K562 (cell line): ENCODE results near the gene PSMC3IP. TPM values are rescaled to one million over a fixed set of nuclear protein-coding genes. Genes with fewer than 3 reads are reported as not detected.

Experiments used
- ATF1 ChIP-seq, 2 experiments: fragments of 450-650 bp in 1 of 2; IDR thresholded peaks; 2 replicates each; pipeline ENCODE4 v1.6.1; 2016; ENCODE audit warnings: missing compliant biosample characterization in 1 of 2, missing genetic modification characterization in 1 of 2
- ATF6 ChIP-seq: sonication (generic); formaldehyde crosslinking; IDR thresholded peaks from 2 replicates; pipeline ENCODE4 v1.4.0; 2020; ENCODE audit warnings: mild to moderate bottlenecking, missing genetic modification reagents
- ELK3 ChIP-seq: fragments of 450-650 bp; formaldehyde crosslinking; IDR thresholded peaks from 2 replicates; pipeline ENCODE4 v1.4.0; 2020; ENCODE audit warnings: mild to moderate bottlenecking
- FOXO4 ChIP-seq: fragments of 450-650 bp; formaldehyde crosslinking; IDR thresholded peaks from 2 replicates; pipeline ENCODE4 v1.4.0; 2020; ENCODE audit warnings: mild to moderate bottlenecking, moderate library complexity
- GTF2E2 ChIP-seq: fragments of 200-800 bp; sonication (Bioruptor generic); IDR thresholded peaks from 2 replicates; pipeline ENCODE4 v1.6.1; 2016; ENCODE audit warnings: missing genetic modification characterization, missing compliant biosample characterization
- MBD1 ChIP-seq: fragments of 250-450 bp; sonication (Bioruptor Pico); IDR thresholded peaks from 2 replicates; pipeline ENCODE4 v1.8.0; 2022; ENCODE audit warnings: inconsistent platforms
- MTF1 ChIP-seq: fragments of 250-450 bp; sonication (Bioruptor Pico); IDR thresholded peaks from 2 replicates; pipeline ENCODE4 v1.9.0; 2021; ENCODE audit warnings: moderate library complexity, mild to moderate bottlenecking, inconsistent platforms, borderline replicate concordance
- NELFE ChIP-seq: IDR thresholded peaks from 2 replicates; pipeline ENCODE4 v1.6.1; 2011; ENCODE audit warnings: mild to moderate bottlenecking; ENCODE audit not compliant: insufficient read depth, insufficient read length
- RCOR1 ChIP-seq, 2 experiments: IDR thresholded peaks; 2 replicates each; pipeline ENCODE4 v1.6.1; 2012; ENCODE audit warnings: low read depth in 2 of 2, low read length in 2 of 2, borderline replicate concordance in 1 of 2, improper control_type of control experiment in 1 of 2
- SIN3B ChIP-seq: fragments of 450-650 bp; IDR thresholded peaks from 2 replicates; pipeline ENCODE4 v1.6.1; 2017; ENCODE audit warnings: low read depth, mild to moderate bottlenecking, moderate library complexity
- SRSF1 ChIP-seq: fragments of 200-400 bp; formaldehyde crosslinking; IDR thresholded peaks from 2 replicates; pipeline ENCODE4 v1.6.1; 2017; ENCODE audit warnings: mild to moderate bottlenecking, low read depth, low read length, moderate library complexity
- TEAD1 ChIP-seq, 2 experiments: fragments of 450-650 bp in 1 of 2; sonication (generic) in 1 of 2; formaldehyde crosslinking; IDR thresholded peaks; 2 replicates each; pipeline versions ENCODE4 v1.4.0 to v1.8.0; 2020 to 2022; ENCODE audit warnings: mild to moderate bottlenecking in 2 of 2, missing genetic modification reagents in 1 of 2
- THAP12 ChIP-seq: fragments of 250-450 bp; sonication (Bioruptor Pico); IDR thresholded peaks from 2 replicates; pipeline ENCODE4 v1.9.0; 2021; ENCODE audit warnings: mild to moderate bottlenecking, inconsistent platforms
- ZEB2 ChIP-seq: fragments of 450-650 bp; IDR thresholded peaks from 2 replicates; pipeline ENCODE4 v1.6.1; 2016
- ZFP30 ChIP-seq: fragments of 250-450 bp; sonication (Bioruptor Pico); IDR thresholded peaks from 2 replicates; pipeline ENCODE4 v1.8.0; 2022; ENCODE audit warnings: moderate library complexity, mild to moderate bottlenecking, inconsistent platforms, borderline replicate concordance
- ZNF217 ChIP-seq: sonication (generic); formaldehyde crosslinking; IDR thresholded peaks from 2 replicates; pipeline ENCODE4 v1.8.0; 2022; ENCODE audit warnings: mild to moderate bottlenecking, missing genetic modification reagents
- ZNF431 ChIP-seq: sonication (generic); formaldehyde crosslinking; IDR thresholded peaks from 2 replicates; pipeline ENCODE4 v1.8.0; 2022; ENCODE audit warnings: mild to moderate bottlenecking, missing genetic modification reagents
- ZNF445 ChIP-seq: fragments of 250-450 bp; sonication (Bioruptor Pico); IDR thresholded peaks from 2 replicates; pipeline ENCODE4 v1.4.0; 2020; ENCODE audit warnings: low read depth, mild to moderate bottlenecking, moderate library complexity
- ZNF583 ChIP-seq: fragments of 250-450 bp; sonication (Bioruptor Pico); IDR thresholded peaks from 2 replicates; pipeline ENCODE4 v1.4.0; 2020
- ZNF695 ChIP-seq: fragments of 450-650 bp; formaldehyde crosslinking; IDR thresholded peaks from 2 replicates; pipeline ENCODE4 v1.4.0; 2020; ENCODE audit warnings: mild to moderate bottlenecking, moderate library complexity
- polyA plus RNA-seq, 8 experiments: library from polyadenylated mRNA; depleted of rRNA in 4 of 8; stranded (reverse) in 5 of 8; unstranded in 3 of 8; fragments of >200 nt; fragmentation: Nextera tagmentation in 2 of 8; fragmentation: Illumina TruSeq in 1 of 8; extraction: Ambion mirVana in 2 of 8; extraction: Trizol in 1 of 8; gene quantifications; 2 replicates each; pipeline versions ENCODE4 v1.2.1 to v1.2.3, GENCODE V29; 2011 to 2014; ENCODE audit warnings: inconsistent platforms in 1 of 8, missing spikeins in 1 of 8
- total RNA-seq, 7 experiments: library from RNA; depleted of rRNA in 6 of 7; stranded (reverse); fragments of >200 nt in 6 of 7; fragmentation: Illumina TruSeq in 2 of 7; extraction: Trizol in 2 of 7; gene quantifications; 2 replicates each; pipeline versions ENCODE4 v1.2.1 to v1.2.3, GENCODE V29; 2011 to 2021; ENCODE audit warnings: low replicate concordance in 1 of 7

PSMC3IP gene
- total and polyA plus RNA-seq, 9 of the 15 experiments (the other 6 are each of a cell fraction or from before 2014, with no cell fraction given), result 13.8 to 65.6 (median 32.8) TPM

- TF ChIP-seq ZFP30 (CRISPR knock-in tag) (no peak), MTF1 (CRISPR knock-in tag) (no peak), ELK3 (CRISPR knock-in tag) (no peak), THAP12 (no peak), ZNF217 (CRISPR knock-in tag) (no peak), ZNF583 (CRISPR knock-in tag) (no peak), FOXO4 (CRISPR knock-in tag) (no peak), SIN3B (no peak), ZNF695 (CRISPR knock-in tag) (no peak), ZEB2 (peak; percentile 63; the same call in 1 of the 2 replicates), RCOR1 (IDR thresholded peaks at IDR 0.05; ENCODE audit: borderline replicate concordance in 1 of 2, low read depth in 2 of 2, low read length in 2 of 2) (peak in 1 of 2 experiments; percentile 62; a peak in 1 of 4 replicates), ATF1 (CRISPR knock-in tag; IDR thresholded peaks at IDR 0.05) (no peak), ATF1 (tag; IDR thresholded peaks at IDR 0.05) (no peak), NELFE (no peak), ZNF431 (CRISPR knock-in tag) (no peak), ZNF445 (CRISPR knock-in tag) (no peak), MBD1 (no peak), SRSF1 (no peak), TEAD1 (CRISPR knock-in tag; IDR thresholded peaks at IDR 0.05) (no peak), GTF2E2 (tag) (no peak), ATF6 (CRISPR knock-in tag) (no peak)
Observed at GRCh38 chr17:42618442-42619150, 41.1 kb upstream of the PSMC3IP start (continued).
